Fibroblast of villous mesenchyme (primary cell): Measurements from ENCODE around the gene PPA1. TPM values are rescaled to one million over a fixed set of nuclear protein-coding genes. Genes with fewer than 3 reads are reported as not detected.
A peak's percentile ranks its signal among the peaks of the same experiment; 100 is the strongest.

ENCODE experiments used
- DNase-seq: peaks from one replicate; pipeline ENCODE4 v3.0.0-alpha.2; 2010; ENCODE audit warnings: low read depth
- H3K4me3 ChIP-seq: 2 replicates; pipeline ENCODE4 v1.5.1; 2011; ENCODE audit warnings: low read depth, mild to moderate bottlenecking, low read length
- CTCF ChIP-seq: IDR thresholded peaks from 2 replicates; pipeline ENCODE4 v1.5.1; 2012; ENCODE audit warnings: low read depth, mild to moderate bottlenecking, low read length; ENCODE audit not compliant: insufficient read depth
- total RNA-seq: library from RNA; depleted of rRNA; stranded (reverse); fragments of >200 nt; gene quantifications from 2 replicates; pipeline ENCODE4 v1.2.3, GENCODE V29; 2012

The PPA1 gene
- total RNA-seq, 1 donor: 219 TPM

DNA sequence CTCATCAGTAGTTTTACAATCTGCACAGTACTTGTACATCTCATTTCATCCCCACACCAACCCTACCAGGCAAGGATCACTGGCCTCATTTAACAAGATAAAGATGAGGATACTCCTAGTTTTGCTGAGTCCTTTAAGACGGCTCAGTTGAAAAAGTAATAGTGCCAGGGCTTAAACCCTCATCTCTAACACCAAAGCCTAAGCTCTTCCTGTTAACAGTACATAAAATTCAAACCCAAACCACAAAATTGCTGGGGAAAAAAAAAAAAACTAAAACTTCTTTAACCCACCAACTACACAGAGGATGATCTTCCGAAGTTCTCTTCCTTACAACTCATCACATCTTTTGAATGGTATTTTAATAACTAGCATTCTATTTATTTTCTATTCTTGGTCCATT lies 64.2 kb downstream of the PPA1 start:
- peak overlapping the region; percentile 82 for H3K4me3 ChIP-seq
- TF ChIP-seq CTCF: no peak
- DNase-seq: peak; percentile 77

DNA sequence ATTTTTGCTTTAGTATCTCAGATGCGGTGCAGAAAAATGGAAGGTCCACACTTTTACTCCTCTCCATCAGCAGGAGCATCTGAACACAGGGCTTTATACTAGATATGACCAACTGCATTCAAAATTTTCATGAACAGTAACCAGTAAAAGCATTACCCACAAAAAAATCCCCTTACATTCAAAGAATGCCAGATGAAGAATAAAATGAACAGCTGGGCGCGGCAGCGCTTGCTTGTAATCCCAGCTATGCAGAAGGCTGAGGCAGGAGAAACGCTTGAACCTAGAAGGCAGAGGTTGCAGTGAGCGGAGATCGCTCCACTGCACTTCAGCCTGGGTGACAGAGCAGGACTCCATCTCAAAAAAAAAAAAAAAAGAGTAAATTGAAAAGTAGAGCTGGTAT lies 66.0 kb downstream of the PPA1 start:
- DNase-seq: no peak
- H3K4me3 ChIP-seq: no peak overlapping the region
- TF ChIP-seq CTCF: no peak

DNA sequence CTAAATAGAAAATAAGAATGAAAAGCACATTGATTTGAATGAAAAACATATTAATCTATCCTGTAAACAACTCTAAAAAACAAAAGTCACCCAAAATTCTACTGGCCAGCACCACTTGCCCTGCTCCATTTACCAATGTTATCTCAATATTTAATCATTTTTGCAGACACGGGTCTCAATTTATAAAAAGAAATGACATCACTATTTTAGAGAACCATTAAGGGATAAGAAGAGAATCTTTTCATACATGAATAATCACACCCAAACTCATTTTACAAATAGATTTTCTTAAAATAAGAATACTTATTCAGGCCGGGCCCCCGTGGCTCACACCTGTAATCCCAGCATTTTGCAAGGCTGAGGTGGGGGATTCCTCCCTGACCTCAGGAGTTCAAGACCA lies 66.8 kb downstream of the PPA1 start:
- TF ChIP-seq CTCF: no peak

GRCh38 chr10:70164163-70164562 lies 69.1 kb downstream of the PPA1 start:
- DNase-seq: no peak
- no peak overlapping the region for H3K4me3 ChIP-seq
- no peak for TF ChIP-seq CTCF

More for the DNA sequence above, 66.8 kb downstream of the PPA1 start:
- DNase-seq: no peak
- no peak overlapping the region for H3K4me3 ChIP-seq

DNA sequence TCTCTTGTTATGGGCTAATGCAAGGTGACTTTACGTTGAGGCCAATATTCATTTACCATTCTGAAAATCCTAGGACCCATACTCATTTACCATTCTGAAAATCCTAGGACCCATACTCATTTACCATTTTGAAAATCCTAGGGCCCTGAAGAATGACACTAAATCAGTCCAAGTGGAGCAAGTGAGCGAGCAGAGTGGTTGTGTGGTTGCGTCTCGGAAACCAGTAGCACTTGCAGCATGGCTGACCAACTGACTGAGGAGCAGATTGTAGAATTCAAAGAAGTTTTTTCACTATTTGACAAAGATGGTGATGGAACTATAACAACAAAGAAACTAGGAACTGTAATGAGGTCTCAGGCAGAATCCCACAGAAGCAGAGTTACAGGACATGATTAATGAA lies 69.8 kb downstream of the PPA1 start:
- no peak for TF ChIP-seq CTCF
- no peak for DNase-seq
- H3K4me3 ChIP-seq: no peak overlapping the region

- no peak for TF ChIP-seq CTCF
- peak; percentile 51 for DNase-seq
- H3K4me3 ChIP-seq: no peak overlapping the region
Measured at GRCh38 chr10:70162892-70163201, 70.4 kb downstream of the PPA1 start.

DNA sequence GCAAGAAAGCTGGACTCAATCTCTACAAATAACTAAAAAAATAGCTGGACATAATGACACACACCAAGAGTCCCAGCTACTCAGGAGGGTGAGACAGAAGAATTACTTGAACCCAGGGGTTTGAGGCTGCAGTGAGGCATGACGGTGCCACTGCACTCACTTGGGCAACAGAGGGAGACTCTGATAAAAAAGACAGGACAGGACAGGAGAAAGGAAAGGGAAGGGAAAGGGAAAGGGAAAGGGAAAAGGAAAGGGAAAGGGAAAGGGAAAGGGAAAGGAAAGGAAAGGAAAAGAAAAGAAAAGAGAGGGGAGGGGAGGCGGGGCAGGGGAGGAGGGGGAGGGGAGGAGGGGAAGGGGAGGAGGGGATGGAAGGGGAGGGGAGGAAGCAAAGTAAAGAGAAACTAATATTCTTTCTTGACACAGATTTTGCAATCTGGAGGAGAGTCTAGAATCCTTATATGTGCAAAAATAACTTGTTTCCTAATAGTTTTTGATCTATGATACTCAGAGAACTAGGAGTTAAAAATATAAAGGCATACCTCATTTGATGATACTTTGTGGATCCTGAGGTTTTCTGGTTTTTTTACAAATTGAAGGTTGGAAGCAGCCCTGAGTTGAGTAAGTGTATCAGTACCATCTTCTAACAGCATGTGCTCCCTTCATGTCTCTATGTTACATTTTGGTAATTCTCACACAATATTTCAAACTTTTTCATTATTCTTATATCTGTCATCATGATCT lies 70.9 kb downstream of the PPA1 start:
- DNase-seq: no peak
- H3K4me3 ChIP-seq: no peak overlapping the region
- no peak for TF ChIP-seq CTCF
